HepG2 (cell line): ENCODE data around the gene GFER. TPM values are rescaled to one million over a fixed set of nuclear protein-coding genes. Genes with fewer than 3 reads are reported as not detected.

Experiments used
- HDAC2 ChIP-seq: sonication (generic); formaldehyde crosslinking; IDR thresholded peaks from 2 replicates; pipeline ENCODE4 v1.4.0; 2020; ENCODE audit warnings: missing genetic modification reagents
- HMG20A ChIP-seq: IDR thresholded peaks from 2 replicates; pipeline ENCODE4 v1.6.1; 2016; ENCODE audit warnings: borderline replicate concordance
- MYC ChIP-seq: sonication (generic); formaldehyde crosslinking; IDR thresholded peaks from 2 replicates; pipeline ENCODE4 v1.9.0; 2021; ENCODE audit warnings: missing genetic modification reagents, borderline replicate concordance
- SALL2 ChIP-seq: sonication (generic); formaldehyde crosslinking; IDR thresholded peaks from 2 replicates; pipeline ENCODE4 v1.8.1; 2023; ENCODE audit warnings: mild to moderate bottlenecking, missing genetic modification reagents, inconsistent platforms
- SMAD3 ChIP-seq: sonication (generic); formaldehyde crosslinking; IDR thresholded peaks from 2 replicates; pipeline ENCODE4 v1.4.0; 2020; ENCODE audit warnings: missing genetic modification reagents
- SRY ChIP-seq: sonication (generic); formaldehyde crosslinking; IDR thresholded peaks from 2 replicates; pipeline ENCODE4 v1.8.0; 2022; ENCODE audit warnings: mild to moderate bottlenecking, missing genetic modification reagents
- ZBTB20 ChIP-seq: sonication (generic); formaldehyde crosslinking; IDR thresholded peaks from 2 replicates; pipeline ENCODE4 v1.8.1; 2023; ENCODE audit warnings: missing genetic modification reagents, low read depth, mild to moderate bottlenecking, borderline replicate concordance
- ZNF274 ChIP-seq: sonication (generic); formaldehyde crosslinking; IDR thresholded peaks from 2 replicates; pipeline ENCODE4 v1.5.1; 2020; ENCODE audit warnings: mild to moderate bottlenecking, missing genetic modification reagents
- ZNF616 ChIP-seq: sonication (generic); formaldehyde crosslinking; IDR thresholded peaks from 2 replicates; pipeline ENCODE4 v1.5.0; 2020; ENCODE audit warnings: low read depth, mild to moderate bottlenecking, missing genetic modification reagents
- ZSCAN25 ChIP-seq: sonication (generic); formaldehyde crosslinking; IDR thresholded peaks from 2 replicates; pipeline ENCODE4 v1.8.0; 2022; ENCODE audit warnings: mild to moderate bottlenecking, missing genetic modification reagents
- ZSCAN29 ChIP-seq: sonication (generic); formaldehyde crosslinking; conservative IDR thresholded peaks from 2 replicates; pipeline ENCODE4 v1.4.0; 2020; ENCODE audit warnings: mild to moderate bottlenecking, missing genetic modification reagents
- polyA plus RNA-seq, 8 experiments: library from polyadenylated mRNA; depleted of rRNA in 3 of 8; stranded (reverse) in 7 of 8; unstranded in 1 of 8; fragments of >200 nt; fragmentation: Illumina TruSeq in 4 of 8; extraction: Trizol in 4 of 8; gene quantifications; 2 replicates each; pipeline versions ENCODE4 v1.2.1 to v1.2.3, GENCODE V29; 2011 to 2016; ENCODE audit warnings: low read depth in 4 of 8, missing spikeins in 1 of 8, mixed read lengths in 1 of 8; ENCODE audit not compliant: insufficient read depth in 1 of 8
- total RNA-seq, 5 experiments: library from RNA; depleted of rRNA; stranded (reverse); fragments of >200 nt; fragmentation: Illumina TruSeq; extraction: Trizol; gene quantifications; 2 replicates each; pipeline ENCODE4 v1.2.3, GENCODE V29; 2016; ENCODE audit warnings: low read depth in 1 of 5
- TF ChIP-seq, protein P1 (sequence below): sonication (generic); formaldehyde crosslinking; IDR thresholded peaks from 2 replicates; pipeline ENCODE4 v1.5.0; 2020; ENCODE audit warnings: missing genetic modification reagents
- TF ChIP-seq, protein P2 (sequence below): sonication (generic); formaldehyde crosslinking; IDR thresholded peaks from 2 replicates; pipeline ENCODE4 v1.8.0; 2022; ENCODE audit warnings: missing genetic modification reagents, low read depth, mild to moderate bottlenecking, borderline replicate concordance
- TF ChIP-seq, protein P3 (sequence below): sonication (generic); formaldehyde crosslinking; IDR thresholded peaks from 2 replicates; pipeline ENCODE4 v1.4.0; 2020; ENCODE audit warnings: mild to moderate bottlenecking, missing genetic modification reagents
- TF ChIP-seq, protein P4 (sequence below): sonication (generic); formaldehyde crosslinking; IDR thresholded peaks from 2 replicates; pipeline ENCODE4 v1.8.1; 2023; ENCODE audit warnings: mild to moderate bottlenecking, missing genetic modification reagents
- TF ChIP-seq, protein P5 (sequence below): sonication (generic); formaldehyde crosslinking; IDR thresholded peaks from 2 replicates; pipeline ENCODE4 v1.5.0; 2020; ENCODE audit warnings: missing genetic modification reagents
- TF ChIP-seq, protein P6 (sequence below): sonication (generic); formaldehyde crosslinking; IDR thresholded peaks from 2 replicates; pipeline ENCODE4 v1.5.0; 2020; ENCODE audit warnings: mild to moderate bottlenecking, missing genetic modification reagents, moderate library complexity

The GFER gene
- total and polyA plus RNA-seq, 2 of the 13 experiments (the other 11 are each of a cell fraction or from before 2014, with no cell fraction given) = 28.6 to 71.7 TPM

DNA sequence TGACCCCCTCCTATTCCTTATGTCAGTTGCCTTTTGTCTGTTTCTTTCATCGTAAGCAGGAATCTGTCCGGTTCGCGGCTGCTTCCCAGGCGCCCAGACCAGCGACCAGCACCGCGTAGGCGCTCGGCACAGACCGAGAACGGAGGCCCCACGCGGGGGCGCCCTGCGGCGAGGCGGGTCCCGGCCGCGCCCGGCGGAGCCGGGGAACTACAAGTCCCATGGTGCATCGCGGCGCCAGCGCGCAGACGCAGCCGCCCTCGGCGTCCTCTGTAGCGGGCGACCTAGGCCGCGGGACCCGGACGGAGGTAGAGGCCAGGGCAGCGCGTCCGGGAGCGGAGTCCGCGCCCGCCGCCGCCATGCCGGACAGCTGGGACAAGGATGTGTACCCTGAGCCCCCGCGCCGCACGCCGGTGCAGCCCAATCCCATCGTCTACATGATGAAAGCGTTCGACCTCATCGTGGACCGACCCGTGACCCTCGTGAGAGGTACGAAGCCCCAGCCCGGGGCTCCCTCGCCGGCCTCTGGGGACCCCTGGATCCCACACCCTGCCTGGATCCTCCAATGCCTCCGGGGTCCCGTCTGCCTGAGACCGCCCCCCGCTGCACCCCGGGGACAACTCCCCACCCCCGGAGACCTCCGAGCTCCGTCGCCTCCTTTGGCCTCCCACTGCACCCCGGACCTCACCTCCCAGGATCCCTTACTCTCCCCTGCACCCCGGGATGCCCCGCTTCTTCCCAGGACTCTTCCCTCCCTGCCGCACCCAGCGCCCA lies 24.5 kb upstream of the GFER start, which contains the start of gene NDUFB10 (continued):
- TF ChIP-seq MYC (CRISPR knock-in tag) (peak; percentile 82), ZSCAN25 (CRISPR knock-in tag) (peak; percentile 87), SALL2 (CRISPR knock-in tag) (peak; percentile 89), ZSCAN29 (CRISPR knock-in tag) (0 out of 2 replicates have a peak, but pooled peaks have one; percentile 37), SMAD3 (CRISPR knock-in tag) (0 out of 2 replicates have a peak, but pooled peaks have one; percentile 23), ZBTB20 (CRISPR knock-in tag) (peak; percentile 44; the same call in 1 of the 2 replicates), HMG20A (CRISPR knock-in tag) (no peak), ZNF616 (CRISPR knock-in tag) (0 out of 2 replicates have a peak, but pooled peaks have one; percentile 37), HDAC2 (peak; percentile 57; the same call in 1 of the 2 replicates), ZNF274 (peak; percentile 80; the same call in 1 of the 2 replicates), SRY (CRISPR knock-in tag) (peak; percentile 58; the same call in 1 of the 2 replicates)
- TF ChIP-seq, protein P1, sequence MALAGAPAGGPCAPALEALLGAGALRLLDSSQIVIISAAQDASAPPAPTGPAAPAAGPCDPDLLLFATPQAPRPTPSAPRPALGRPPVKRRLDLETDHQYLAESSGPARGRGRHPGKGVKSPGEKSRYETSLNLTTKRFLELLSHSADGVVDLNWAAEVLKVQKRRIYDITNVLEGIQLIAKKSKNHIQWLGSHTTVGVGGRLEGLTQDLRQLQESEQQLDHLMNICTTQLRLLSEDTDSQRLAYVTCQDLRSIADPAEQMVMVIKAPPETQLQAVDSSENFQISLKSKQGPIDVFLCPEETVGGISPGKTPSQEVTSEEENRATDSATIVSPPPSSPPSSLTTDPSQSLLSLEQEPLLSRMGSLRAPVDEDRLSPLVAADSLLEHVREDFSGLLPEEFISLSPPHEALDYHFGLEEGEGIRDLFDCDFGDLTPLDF = peak; percentile 79
- TF ChIP-seq, protein P2, sequence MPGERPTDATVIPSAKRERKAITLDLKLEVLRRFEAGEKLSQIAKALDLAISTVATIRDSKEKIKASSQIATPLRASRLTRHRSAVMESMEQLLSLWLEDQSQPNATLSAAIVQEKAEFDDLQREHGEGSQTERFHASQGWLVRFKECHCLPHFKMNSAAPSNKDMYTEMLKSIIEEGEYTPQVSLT (CRISPR knock-in tag) = no peak
- TF ChIP-seq, protein P3, sequence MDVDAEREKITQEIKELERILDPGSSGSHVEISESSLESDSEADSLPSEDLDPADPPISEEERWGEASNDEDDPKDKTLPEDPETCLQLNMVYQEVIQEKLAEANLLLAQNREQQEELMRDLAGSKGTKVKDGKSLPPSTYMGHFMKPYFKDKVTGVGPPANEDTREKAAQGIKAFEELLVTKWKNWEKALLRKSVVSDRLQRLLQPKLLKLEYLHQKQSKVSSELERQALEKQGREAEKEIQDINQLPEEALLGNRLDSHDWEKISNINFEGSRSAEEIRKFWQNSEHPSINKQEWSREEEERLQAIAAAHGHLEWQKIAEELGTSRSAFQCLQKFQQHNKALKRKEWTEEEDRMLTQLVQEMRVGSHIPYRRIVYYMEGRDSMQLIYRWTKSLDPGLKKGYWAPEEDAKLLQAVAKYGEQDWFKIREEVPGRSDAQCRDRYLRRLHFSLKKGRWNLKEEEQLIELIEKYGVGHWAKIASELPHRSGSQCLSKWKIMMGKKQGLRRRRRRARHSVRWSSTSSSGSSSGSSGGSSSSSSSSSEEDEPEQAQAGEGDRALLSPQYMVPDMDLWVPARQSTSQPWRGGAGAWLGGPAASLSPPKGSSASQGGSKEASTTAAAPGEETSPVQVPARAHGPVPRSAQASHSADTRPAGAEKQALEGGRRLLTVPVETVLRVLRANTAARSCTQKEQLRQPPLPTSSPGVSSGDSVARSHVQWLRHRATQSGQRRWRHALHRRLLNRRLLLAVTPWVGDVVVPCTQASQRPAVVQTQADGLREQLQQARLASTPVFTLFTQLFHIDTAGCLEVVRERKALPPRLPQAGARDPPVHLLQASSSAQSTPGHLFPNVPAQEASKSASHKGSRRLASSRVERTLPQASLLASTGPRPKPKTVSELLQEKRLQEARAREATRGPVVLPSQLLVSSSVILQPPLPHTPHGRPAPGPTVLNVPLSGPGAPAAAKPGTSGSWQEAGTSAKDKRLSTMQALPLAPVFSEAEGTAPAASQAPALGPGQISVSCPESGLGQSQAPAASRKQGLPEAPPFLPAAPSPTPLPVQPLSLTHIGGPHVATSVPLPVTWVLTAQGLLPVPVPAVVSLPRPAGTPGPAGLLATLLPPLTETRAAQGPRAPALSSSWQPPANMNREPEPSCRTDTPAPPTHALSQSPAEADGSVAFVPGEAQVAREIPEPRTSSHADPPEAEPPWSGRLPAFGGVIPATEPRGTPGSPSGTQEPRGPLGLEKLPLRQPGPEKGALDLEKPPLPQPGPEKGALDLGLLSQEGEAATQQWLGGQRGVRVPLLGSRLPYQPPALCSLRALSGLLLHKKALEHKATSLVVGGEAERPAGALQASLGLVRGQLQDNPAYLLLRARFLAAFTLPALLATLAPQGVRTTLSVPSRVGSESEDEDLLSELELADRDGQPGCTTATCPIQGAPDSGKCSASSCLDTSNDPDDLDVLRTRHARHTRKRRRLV = no peak
- TF ChIP-seq, protein P4, sequence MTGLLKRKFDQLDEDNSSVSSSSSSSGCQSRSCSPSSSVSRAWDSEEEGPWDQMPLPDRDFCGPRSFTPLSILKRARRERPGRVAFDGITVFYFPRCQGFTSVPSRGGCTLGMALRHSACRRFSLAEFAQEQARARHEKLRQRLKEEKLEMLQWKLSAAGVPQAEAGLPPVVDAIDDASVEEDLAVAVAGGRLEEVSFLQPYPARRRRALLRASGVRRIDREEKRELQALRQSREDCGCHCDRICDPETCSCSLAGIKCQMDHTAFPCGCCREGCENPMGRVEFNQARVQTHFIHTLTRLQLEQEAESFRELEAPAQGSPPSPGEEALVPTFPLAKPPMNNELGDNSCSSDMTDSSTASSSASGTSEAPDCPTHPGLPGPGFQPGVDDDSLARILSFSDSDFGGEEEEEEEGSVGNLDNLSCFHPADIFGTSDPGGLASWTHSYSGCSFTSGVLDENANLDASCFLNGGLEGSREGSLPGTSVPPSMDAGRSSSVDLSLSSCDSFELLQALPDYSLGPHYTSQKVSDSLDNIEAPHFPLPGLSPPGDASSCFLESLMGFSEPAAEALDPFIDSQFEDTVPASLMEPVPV (CRISPR knock-in tag) = peak; percentile 47; the same call in 1 of the 2 replicates
- TF ChIP-seq, protein P5, sequence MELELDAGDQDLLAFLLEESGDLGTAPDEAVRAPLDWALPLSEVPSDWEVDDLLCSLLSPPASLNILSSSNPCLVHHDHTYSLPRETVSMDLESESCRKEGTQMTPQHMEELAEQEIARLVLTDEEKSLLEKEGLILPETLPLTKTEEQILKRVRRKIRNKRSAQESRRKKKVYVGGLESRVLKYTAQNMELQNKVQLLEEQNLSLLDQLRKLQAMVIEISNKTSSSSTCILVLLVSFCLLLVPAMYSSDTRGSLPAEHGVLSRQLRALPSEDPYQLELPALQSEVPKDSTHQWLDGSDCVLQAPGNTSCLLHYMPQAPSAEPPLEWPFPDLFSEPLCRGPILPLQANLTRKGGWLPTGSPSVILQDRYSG (CRISPR knock-in tag) = 0 out of 2 replicates have a peak, but pooled peaks have one; percentile 75
- TF ChIP-seq, protein P6, sequence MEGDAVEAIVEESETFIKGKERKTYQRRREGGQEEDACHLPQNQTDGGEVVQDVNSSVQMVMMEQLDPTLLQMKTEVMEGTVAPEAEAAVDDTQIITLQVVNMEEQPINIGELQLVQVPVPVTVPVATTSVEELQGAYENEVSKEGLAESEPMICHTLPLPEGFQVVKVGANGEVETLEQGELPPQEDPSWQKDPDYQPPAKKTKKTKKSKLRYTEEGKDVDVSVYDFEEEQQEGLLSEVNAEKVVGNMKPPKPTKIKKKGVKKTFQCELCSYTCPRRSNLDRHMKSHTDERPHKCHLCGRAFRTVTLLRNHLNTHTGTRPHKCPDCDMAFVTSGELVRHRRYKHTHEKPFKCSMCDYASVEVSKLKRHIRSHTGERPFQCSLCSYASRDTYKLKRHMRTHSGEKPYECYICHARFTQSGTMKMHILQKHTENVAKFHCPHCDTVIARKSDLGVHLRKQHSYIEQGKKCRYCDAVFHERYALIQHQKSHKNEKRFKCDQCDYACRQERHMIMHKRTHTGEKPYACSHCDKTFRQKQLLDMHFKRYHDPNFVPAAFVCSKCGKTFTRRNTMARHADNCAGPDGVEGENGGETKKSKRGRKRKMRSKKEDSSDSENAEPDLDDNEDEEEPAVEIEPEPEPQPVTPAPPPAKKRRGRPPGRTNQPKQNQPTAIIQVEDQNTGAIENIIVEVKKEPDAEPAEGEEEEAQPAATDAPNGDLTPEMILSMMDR (CRISPR knock-in tag) = peak; percentile 82
